ENCODE data around the gene RSAD2. TPM values are rescaled to one million over a fixed set of nuclear protein-coding genes. Genes with fewer than 3 reads are reported as not detected.
A peak's percentile ranks its signal among the peaks of the same experiment; 100 is the strongest.

Gene RSAD2
- total and polyA plus RNA-seq, 2 donors from 2014 or later = 4.3 to 4.5 TPM

DNA sequence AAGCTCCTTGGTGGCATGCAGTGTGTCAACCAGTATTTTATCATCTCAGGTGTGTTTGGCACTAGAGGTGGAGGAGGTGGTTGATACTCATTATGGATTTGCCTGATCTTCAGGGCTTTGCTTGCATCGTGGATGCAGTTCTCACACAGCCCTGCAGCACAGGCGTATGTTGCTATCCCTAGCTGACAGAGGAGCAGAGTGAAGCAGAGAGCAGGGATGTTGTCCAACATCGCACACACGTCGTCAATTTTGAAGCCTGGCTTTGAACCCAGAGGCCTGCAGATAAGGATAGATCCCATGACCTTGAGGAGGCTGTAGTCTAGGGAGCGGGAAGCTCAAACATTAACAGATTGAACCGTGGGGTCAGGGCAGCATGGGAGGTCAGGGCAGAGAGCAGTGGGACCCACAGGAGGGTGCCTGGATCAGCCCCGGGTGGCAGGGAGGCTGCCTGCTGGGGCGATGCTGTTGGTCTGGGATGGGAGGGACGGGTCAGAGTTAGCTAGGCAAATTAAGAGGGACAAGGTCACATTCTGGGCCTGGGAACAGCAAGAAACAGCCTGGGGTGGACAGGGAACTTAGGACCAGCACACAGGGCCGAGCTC lies 43.8 kb downstream of the RSAD2 start:
- intact Hi-C loops (cut with DNase I) = no loop called here
- no peak overlapping the region for H3K9ac ChIP-seq (ENCODE audit: low read length in 3 of 3)
- H3K9me3 ChIP-seq (ENCODE audit: control insufficient read depth in 2 of 3, insufficient read depth in 1 of 3, low read length in 3 of 3) = no peaks in the 10 kb centered on the region
- H3K27me3 ChIP-seq (ENCODE audit: control insufficient read depth, insufficient read depth, low read length) = no peaks in the 10 kb centered on the region
- H3K4me3 ChIP-seq (ENCODE audit: low read length in 3 of 3) = no peak overlapping the region
- FAIRE-seq (no peak), DNase-seq (no peak)
- H3K4me1 ChIP-seq (ENCODE audit: control insufficient read depth in 2 of 3, insufficient read depth in 2 of 3, low read depth in 1 of 3, low read length in 3 of 3) = peaks cover 14 to 23% (median 19%) of the 10 kb centered on the region in 3 donors
- TF ChIP-seq, protein P1, sequence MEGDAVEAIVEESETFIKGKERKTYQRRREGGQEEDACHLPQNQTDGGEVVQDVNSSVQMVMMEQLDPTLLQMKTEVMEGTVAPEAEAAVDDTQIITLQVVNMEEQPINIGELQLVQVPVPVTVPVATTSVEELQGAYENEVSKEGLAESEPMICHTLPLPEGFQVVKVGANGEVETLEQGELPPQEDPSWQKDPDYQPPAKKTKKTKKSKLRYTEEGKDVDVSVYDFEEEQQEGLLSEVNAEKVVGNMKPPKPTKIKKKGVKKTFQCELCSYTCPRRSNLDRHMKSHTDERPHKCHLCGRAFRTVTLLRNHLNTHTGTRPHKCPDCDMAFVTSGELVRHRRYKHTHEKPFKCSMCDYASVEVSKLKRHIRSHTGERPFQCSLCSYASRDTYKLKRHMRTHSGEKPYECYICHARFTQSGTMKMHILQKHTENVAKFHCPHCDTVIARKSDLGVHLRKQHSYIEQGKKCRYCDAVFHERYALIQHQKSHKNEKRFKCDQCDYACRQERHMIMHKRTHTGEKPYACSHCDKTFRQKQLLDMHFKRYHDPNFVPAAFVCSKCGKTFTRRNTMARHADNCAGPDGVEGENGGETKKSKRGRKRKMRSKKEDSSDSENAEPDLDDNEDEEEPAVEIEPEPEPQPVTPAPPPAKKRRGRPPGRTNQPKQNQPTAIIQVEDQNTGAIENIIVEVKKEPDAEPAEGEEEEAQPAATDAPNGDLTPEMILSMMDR (IDR thresholded peaks at IDR 0.05; ENCODE audit: borderline replicate concordance, extremely low read depth, insufficient read depth) = no peak
- H3K27ac ChIP-seq (ENCODE audit: low read depth in 2 of 2, low read length in 2 of 2) = peak overlapping the region in 1 of 2 donors; percentile 65
- H3K36me3 ChIP-seq (ENCODE audit: control insufficient read depth in 2 of 3, insufficient read depth in 3 of 3, low read length in 3 of 3) = no peaks in the 10 kb centered on the region

DNA sequence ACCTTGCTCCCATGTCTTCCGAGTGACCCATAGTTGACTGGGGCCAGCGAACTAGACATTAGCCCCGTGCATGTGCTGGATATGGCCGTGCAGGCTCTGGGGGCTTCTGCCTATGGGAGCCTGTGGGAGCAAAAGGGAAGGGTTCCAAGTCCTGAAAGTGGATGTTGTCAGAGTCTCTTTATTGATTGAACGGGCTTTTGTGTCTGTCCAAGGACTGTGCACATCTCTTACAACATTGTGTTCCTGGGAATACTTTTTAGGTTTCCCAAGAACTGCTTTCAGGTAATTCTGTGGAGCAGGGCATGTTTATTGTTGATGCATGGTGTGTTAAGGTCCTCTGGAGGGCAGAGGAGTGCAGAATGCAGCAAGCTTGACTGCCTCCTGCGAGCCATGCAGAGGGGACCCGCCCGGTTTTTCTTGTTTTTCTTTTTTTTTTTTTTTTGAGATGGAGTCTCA lies 44.7 kb downstream of the RSAD2 start:
- H3K9ac ChIP-seq (ENCODE audit: low read length in 3 of 3) = no peak overlapping the region
- no peaks in the 10 kb centered on the region for H3K9me3 ChIP-seq (ENCODE audit: control insufficient read depth in 2 of 3, insufficient read depth in 1 of 3, low read length in 3 of 3)
- no peak overlapping the region for H3K4me3 ChIP-seq (ENCODE audit: low read length in 3 of 3)
- H3K36me3 ChIP-seq (ENCODE audit: control insufficient read depth in 2 of 3, insufficient read depth in 3 of 3, low read length in 3 of 3) = no peaks in the 10 kb centered on the region
- no peaks in the 10 kb centered on the region for H3K27me3 ChIP-seq (ENCODE audit: control insufficient read depth, insufficient read depth, low read length)
- intact Hi-C loops (cut with DNase I) = no loop called here
- TF ChIP-seq, protein P1 (IDR thresholded peaks at IDR 0.05; ENCODE audit: borderline replicate concordance, extremely low read depth, insufficient read depth) = no peak
- H3K27ac ChIP-seq (ENCODE audit: low read depth in 2 of 2, low read length in 2 of 2) = no peak overlapping the region
- peaks cover 17 to 24% (median 21%) of the 10 kb centered on the region in 3 donors for H3K4me1 ChIP-seq (ENCODE audit: control insufficient read depth in 2 of 3, insufficient read depth in 2 of 3, low read depth in 1 of 3, low read length in 3 of 3)
- FAIRE-seq (no peak), DNase-seq (peak in 4 of 5 donors; percentile 63 to 90 (median 74))

DNA sequence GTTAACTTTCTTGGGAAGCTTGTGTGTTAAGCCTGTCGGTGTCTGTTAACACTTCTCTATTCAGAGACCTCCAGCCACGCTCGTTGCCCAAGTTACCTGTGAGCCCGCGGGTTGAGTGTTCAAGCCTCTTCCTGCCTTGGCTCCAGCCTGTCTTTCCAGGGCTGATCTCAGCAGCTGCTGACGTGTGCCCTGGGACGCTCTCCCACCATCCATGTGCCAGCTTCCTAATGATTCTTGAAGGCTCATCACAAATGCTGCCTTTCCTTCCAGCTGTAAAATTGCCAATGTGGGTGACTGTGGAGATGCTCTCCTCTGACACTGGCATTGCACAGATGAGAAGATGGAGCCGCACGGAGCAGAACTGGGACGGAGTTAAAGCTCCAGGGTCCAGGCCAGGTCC lies 45.7 kb downstream of the RSAD2 start:
- H3K9me3 ChIP-seq (ENCODE audit: control insufficient read depth in 2 of 3, insufficient read depth in 1 of 3, low read length in 3 of 3) = no peaks in the 10 kb centered on the region
- intact Hi-C loops (cut with DNase I) = no loop called here

More for the DNA sequence above, 45.7 kb downstream of the RSAD2 start:
- H3K36me3 ChIP-seq (ENCODE audit: control insufficient read depth in 2 of 3, insufficient read depth in 3 of 3, low read length in 3 of 3) = no peaks in the 10 kb centered on the region
- no peak overlapping the region for H3K9ac ChIP-seq (ENCODE audit: low read length in 3 of 3)
- FAIRE-seq (no peak), DNase-seq (no peak)
- no peak overlapping the region for H3K27ac ChIP-seq (ENCODE audit: low read depth in 2 of 2, low read length in 2 of 2)
- H3K27me3 ChIP-seq (ENCODE audit: control insufficient read depth, insufficient read depth, low read length) = no peaks in the 10 kb centered on the region
- TF ChIP-seq, protein P1 (IDR thresholded peaks at IDR 0.05; ENCODE audit: borderline replicate concordance, extremely low read depth, insufficient read depth) = no peak
- no peak overlapping the region for H3K4me3 ChIP-seq (ENCODE audit: low read length in 3 of 3)
- peaks cover 17 to 27% (median 22%) of the 10 kb centered on the region in 3 donors for H3K4me1 ChIP-seq (ENCODE audit: control insufficient read depth in 2 of 3, insufficient read depth in 2 of 3, low read depth in 1 of 3, low read length in 3 of 3)

Data from kidney (tissue), 14 donors.